Immature natural killer cell (primary cell): Measurements from ENCODE around the gene BBS1. TPM values are rescaled to one million over a fixed set of nuclear protein-coding genes. Genes with fewer than 3 reads are reported as not detected.
"Not testable (repeated sequence)": the region's sequence is repeated elsewhere in the genome, so short reads cannot be mapped to it uniquely, and the experiment has no call there.

Experiments used
- DNase-seq, 3 donors: peaks; one replicate each; pipeline ENCODE4 v3.0.0; 2022; ENCODE audit warnings: mixed read lengths in 1 of 3
- H3K27ac Mint-ChIP-seq, 6 donors: one replicate each; pipeline ENCODE4 v1.8.0; 2020; ENCODE audit warnings: mixed read lengths in 6 of 6, mild to moderate bottlenecking in 5 of 6, inconsistent platforms in 4 of 6, moderate library complexity in 3 of 6
- H3K27me3 Mint-ChIP-seq, 3 donors: one replicate each; pipeline ENCODE4 v1.8.0; 2020 to 2021; ENCODE audit warnings: low read depth in 3 of 3, mild to moderate bottlenecking in 3 of 3, mixed read lengths in 3 of 3, moderate library complexity in 3 of 3, inconsistent platforms in 1 of 3
- H3K36me3 Mint-ChIP-seq, 3 donors: one replicate each; pipeline ENCODE4 v1.8.0; 2020; ENCODE audit warnings: mixed read lengths in 3 of 3, inconsistent platforms in 2 of 3, mild to moderate bottlenecking in 2 of 3
- H3K4me1 Mint-ChIP-seq, 2 donors: one replicate each; pipeline ENCODE4 v1.8.0; 2020; ENCODE audit warnings: inconsistent platforms in 2 of 2, mild to moderate bottlenecking in 2 of 2, mixed read lengths in 2 of 2, moderate library complexity in 1 of 2
- H3K4me3 Mint-ChIP-seq, 5 donors: one replicate each; pipeline ENCODE4 v1.8.0; 2020; ENCODE audit warnings: mild to moderate bottlenecking in 5 of 5, mixed read lengths in 5 of 5, inconsistent platforms in 3 of 5, moderate library complexity in 3 of 5
- H3K9me3 Mint-ChIP-seq, 6 donors: one replicate each; pipeline ENCODE4 v1.8.0; 2020; ENCODE audit warnings: mild to moderate bottlenecking in 6 of 6, mixed read lengths in 6 of 6, inconsistent platforms in 4 of 6, moderate library complexity in 3 of 6
- polyA plus RNA-seq, 3 donors: library from polyadenylated mRNA; unstranded; fragments of 300-500 nt; fragmentation: Illumina TruSeq; gene quantifications; one replicate each; pipeline ENCODE4 v1.2.3, GENCODE V29; 2021

The BBS1 gene
- polyA plus RNA-seq, result 1 to 10 TPM; 5.3 to 8.3 (median 6.2) TPM

DNA sequence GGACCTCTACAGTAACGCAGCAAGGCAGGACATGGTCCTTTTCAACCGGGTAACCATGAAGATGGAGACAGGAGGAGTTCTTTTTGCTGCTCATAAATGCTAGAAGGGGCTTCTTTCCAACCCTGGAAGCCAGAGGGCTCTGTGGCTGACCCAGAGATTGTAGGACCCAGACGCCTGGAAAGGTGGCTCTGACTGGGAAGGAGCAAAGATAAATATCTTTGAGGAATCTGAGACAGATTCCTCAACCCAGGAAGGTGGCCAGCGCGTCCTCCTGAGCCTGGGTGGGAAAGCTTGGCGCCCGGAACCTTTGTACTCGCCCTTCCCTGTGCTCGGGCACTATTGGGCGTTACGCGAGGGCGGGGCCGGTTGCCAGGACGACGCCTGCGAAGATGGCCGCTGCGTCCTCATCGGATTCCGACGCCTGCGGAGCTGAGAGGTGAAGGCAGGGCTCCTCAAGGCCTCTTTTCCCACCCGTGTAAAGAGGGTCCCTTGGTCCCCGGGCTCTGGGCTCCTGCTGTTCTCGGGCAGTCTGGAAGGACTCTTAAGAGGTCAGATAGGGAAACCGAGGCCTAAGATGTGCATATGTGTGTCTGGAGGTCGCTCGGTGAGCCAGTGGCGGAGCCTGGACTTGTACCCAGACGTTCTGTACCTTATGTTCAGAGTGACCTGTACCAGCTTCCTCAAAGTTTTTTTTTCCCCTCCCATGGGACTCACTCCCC lies at the start of gene BBS1:
TSS of gene BBS1 (plus strand) at position 365 of the 719 bp plus-strand sequence. CDS start at position 390, 25 bp downstream.
- H3K36me3 Mint-ChIP-seq, result peaks cover 4 to 13% (median 4%) of the 10 kb centered on the region in 3 donors
- peak; percentile 67 to 75 (median 71) for DNase-seq
- H3K4me1 Mint-ChIP-seq, result peaks cover 14 to 17% of the 10 kb centered on the region in 2 donors
- H3K27me3 Mint-ChIP-seq, result peaks cover 0 to 2% (median 0%) of the 10 kb centered on the region in 3 donors
- H3K9me3 Mint-ChIP-seq, result no peaks in the 10 kb centered on the region
- peak within 1 kb of the TSS; percentile 18 to 72 (median 56) for H3K27ac Mint-ChIP-seq
- H3K4me3 Mint-ChIP-seq, result peak within 1 kb of the TSS; percentile 84 to 89 (median 88)

DNA sequence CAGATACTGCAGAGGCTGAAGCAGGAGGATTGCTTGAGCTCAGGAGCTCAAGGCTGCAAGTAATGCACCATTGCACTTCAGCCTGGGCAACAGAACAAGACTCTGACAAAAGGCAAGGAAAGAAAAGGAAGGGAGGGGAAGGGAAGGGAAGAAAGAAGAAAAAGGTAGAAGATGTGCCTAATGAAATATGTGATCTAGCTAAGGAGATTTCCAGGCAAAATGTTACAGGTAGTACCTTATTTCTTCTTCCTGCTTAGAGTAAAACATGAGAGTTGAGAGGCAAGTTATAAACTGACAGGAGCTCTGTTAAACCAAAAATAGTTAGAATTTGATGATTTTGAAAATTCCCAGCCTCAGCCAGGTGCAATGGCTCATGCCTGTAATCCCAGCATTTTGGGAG lies 48.4 kb upstream of the BBS1 start:
- Mint-ChIP-seq H3K9me3 (no peaks in the 10 kb centered on the region), H3K27ac (no peak overlapping the region), H3K4me3 (no peak overlapping the region), H3K36me3 (no peaks in the 10 kb centered on the region), H3K27me3 (peaks cover 2 to 11% (median 6%) of the 10 kb centered on the region in 3 donors), H3K4me1 (peaks cover 9 to 10% of the 10 kb centered on the region in 2 donors)
- no peak for DNase-seq

DNA sequence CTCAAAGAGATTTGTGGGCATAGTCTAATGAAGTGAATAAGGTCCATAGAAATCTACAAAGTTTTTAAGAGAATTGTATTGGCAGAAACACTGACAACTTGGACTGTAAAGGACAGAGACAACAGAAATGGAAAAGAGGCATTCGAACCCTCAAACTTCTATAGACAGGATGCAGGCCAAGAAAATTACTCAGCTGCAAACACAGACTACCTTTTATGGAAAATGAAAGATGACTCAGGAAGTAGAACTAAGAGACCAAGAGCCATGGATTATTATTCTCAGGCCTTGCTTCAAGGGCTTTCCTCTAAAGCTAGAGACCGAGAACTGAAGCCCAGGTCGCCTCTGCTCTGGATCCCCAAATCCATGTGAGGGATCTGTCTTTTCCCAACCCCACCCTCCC lies 47.5 kb upstream of the BBS1 start:
- no peaks in the 10 kb centered on the region for H3K9me3 Mint-ChIP-seq
- no peak for DNase-seq
- peaks cover 2 to 11% (median 9%) of the 10 kb centered on the region in 3 donors for H3K27me3 Mint-ChIP-seq
- H3K4me1 Mint-ChIP-seq, result peaks cover 14 to 15% of the 10 kb centered on the region in 2 donors
- no peaks in the 10 kb centered on the region for H3K36me3 Mint-ChIP-seq
- no peak overlapping the region for H3K4me3 Mint-ChIP-seq
- H3K27ac Mint-ChIP-seq, result no peak overlapping the region

DNA sequence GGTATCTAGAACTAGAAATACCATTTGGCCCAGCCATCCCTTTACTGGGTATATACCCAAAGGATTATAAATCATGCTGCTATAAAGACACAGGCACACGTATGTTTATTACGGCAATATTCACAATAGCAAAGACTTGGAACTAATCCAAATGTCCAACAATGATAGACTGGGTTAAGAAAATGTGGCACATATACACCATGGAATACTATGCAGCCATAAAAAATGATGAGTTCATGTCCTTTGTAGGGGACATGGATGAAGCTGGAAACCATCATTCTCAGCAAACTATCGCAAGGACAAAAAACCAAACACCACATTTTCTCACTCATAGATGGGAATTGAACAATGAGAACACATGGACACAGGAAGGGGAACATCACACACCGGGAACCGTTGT lies 46.3 kb upstream of the BBS1 start:
- H3K27ac Mint-ChIP-seq, DNase-seq, H3K9me3 Mint-ChIP-seq, H3K36me3 Mint-ChIP-seq, H3K4me3 Mint-ChIP-seq: not testable (repeated sequence)
- H3K4me1 Mint-ChIP-seq, result peaks cover 19 to 23% of the 10 kb centered on the region in 2 donors
- peaks cover 2 to 11% (median 9%) of the 10 kb centered on the region in 3 donors for H3K27me3 Mint-ChIP-seq

DNA sequence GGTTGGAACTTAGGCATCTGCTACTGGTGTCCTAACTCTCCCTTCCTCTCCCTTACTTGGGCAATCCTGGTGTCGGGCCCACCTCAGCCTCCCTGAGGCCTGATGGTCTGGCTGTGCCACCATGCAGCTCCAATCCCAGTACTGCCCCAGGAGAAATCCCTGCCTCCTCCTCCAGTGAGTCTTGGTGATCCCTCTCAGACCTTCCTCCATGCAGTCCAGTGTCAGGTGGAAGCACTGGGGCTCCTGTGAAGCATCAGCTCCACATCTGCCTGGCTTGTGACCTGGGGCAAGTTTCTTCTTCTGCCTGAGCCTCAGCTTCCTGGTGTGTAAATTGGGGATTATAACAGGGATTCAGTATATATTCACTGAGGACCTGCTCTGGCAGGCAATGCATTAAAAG lies 45.5 kb upstream of the BBS1 start:
- Mint-ChIP-seq H3K9me3 (no peaks in the 10 kb centered on the region), H3K4me1 (peaks cover 19 to 23% of the 10 kb centered on the region in 2 donors)

DNA sequence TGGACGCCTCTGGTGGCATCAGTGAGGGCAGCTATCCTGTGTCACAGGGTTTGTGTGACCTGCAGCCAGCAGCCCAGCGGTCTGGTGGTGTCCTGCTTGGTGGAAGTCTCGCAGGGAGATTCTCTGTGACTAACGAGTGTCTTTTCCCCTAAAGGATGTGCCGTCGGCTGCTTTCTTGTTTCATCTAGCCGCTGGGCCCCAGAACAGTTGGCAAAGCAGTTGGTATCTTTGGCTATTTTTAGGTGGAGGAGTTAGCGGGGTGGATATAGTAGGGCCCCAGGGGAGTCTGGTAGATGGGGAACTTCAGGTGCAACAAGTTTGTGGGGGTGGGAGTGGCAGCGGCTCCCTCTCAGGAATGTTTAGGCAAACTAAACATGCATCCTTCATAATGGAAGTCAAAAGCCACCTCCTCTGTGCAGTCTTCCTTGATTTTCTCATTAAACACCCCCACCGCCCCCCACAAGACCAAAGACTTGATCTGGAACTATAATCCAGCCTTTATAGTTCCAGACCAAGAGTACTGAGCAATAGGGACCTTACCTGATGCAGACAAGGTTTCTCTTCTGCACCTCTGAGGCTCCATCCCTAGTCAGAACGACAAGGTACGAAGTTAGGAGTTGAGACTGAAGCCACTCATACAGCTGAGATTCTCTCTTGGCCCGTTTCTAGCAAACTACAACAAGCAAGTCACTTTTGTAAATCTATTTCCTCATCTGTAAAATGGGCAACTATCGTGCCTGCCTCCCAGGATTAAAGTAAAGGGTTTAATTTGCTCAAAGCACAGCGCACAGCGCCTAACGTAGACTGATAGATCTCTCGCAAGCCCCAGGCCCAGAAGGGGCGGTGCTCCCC lies 44.8 kb upstream of the BBS1 start:
- Mint-ChIP-seq H3K27ac (peak overlapping the region; percentile 80 to 91 (median 89)), H3K36me3 (no peaks in the 10 kb centered on the region)
- DNase-seq, result no peak

More for the DNA sequence above, 45.5 kb upstream of the BBS1 start:
- peaks cover 2 to 7% (median 5%) of the 10 kb centered on the region in 3 donors for H3K27me3 Mint-ChIP-seq
- H3K36me3 Mint-ChIP-seq, result no peaks in the 10 kb centered on the region
- no peak for DNase-seq
- H3K4me3 Mint-ChIP-seq, result no peak overlapping the region
- peak overlapping the region in 3 of 6 donors; percentile 60 to 91 (median 83) for H3K27ac Mint-ChIP-seq

DNA sequence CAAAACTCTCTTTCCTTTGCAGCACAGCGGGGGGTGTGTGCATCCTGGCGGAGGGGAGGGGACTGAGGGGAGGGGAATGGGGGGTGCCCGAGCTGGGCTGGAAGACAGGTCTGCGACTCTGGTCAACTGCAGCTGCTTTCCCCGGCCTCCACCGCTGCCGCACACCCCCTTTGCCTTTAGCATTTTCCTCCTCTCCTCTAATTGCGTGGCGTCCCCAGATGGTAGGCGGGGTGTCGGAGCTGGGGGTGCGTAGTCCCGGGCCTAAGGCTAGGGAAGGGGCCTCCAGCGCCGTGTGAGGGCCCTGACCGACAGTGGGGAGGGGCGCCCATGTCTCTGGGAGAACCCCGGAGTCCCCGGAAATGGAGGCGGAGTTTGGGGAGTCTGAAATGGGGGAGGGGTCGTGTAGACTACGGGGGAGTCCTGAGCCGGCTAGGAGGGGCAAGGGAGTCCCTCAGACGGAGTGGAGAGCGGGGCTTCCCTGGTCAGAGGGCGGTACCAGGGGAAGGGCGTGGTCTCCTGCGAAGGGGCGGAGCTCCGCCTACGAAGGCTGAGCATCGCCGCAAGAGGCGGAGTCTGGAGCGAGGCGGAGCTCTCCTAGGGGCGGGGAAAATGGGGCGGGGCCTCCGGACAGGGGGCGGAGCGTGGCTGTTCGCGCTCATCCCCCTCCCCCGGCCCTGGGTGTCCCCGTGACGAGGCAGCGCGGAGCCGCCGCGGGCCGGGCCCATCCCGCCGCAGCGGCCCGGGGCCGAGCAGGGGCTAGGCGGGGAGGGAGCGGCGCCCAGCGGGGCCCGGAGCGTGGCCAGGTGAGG lies 44.0 kb upstream of the BBS1 start, which contains the start of gene PELI3:
TSS of gene PELI3 (plus strand) at position 681 of the 809 bp plus-strand sequence. CDS start 1,224 bp downstream, outside the sequence.
- peak within 1 kb of the TSS; percentile 87 to 92 (median 88) for H3K4me3 Mint-ChIP-seq
- H3K36me3 Mint-ChIP-seq, result no peaks in the 10 kb centered on the region
- peaks cover 2 to 7% (median 5%) of the 10 kb centered on the region in 3 donors for H3K27me3 Mint-ChIP-seq
- H3K27ac Mint-ChIP-seq, result peak within 1 kb of the TSS; percentile 80 to 92 (median 89)
- peak; percentile 90 to 91 (median 90) for DNase-seq
- peaks cover 19 to 23% of the 10 kb centered on the region in 2 donors for H3K4me1 Mint-ChIP-seq
- no peaks in the 10 kb centered on the region for H3K9me3 Mint-ChIP-seq

More for the DNA sequence above, 44.8 kb upstream of the BBS1 start:
- peak overlapping the region; percentile 87 to 91 (median 88) for H3K4me3 Mint-ChIP-seq
- peaks cover 19 to 23% of the 10 kb centered on the region in 2 donors for H3K4me1 Mint-ChIP-seq
- H3K9me3 Mint-ChIP-seq, result no peaks in the 10 kb centered on the region
- H3K27me3 Mint-ChIP-seq, result peaks cover 2 to 7% (median 5%) of the 10 kb centered on the region in 3 donors

DNA sequence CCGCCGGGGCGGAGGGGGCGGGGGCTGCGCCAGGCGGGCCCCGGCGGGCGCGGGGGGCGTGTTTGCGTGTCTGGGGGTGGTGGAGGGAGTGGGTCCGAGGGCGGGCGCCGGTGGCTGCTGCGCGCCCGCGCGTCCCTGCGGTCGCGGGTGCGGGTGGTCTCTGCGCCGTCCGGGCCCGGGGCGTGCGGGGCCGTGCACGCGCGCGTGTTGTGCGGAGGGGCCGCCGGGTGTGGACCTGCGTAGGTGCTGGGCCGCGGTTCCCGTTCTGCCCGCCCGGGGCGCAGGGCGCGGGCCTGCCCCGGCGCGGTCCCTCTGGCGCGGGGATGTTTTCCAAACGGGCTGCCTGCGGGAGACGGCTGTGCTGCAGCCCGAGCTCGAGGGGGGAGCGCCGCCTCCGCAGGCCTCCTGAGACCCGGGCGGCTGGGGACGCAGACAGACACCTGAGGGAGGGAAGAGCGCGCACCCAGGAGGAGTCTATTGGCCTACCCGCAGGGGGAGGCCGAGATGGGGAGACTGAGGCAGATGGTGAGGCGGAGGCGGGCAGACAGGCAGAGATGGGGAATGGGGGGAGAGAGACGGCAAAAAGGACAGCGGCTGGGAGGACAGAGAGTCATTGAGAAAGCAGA lies 43.3 kb upstream of the BBS1 start:
- Mint-ChIP-seq H3K4me1 (peaks cover 19 to 23% of the 10 kb centered on the region in 2 donors), H3K9me3 (no peaks in the 10 kb centered on the region), H3K4me3 (peak overlapping the region; percentile 83 to 92 (median 87)), H3K27me3 (peaks cover 2 to 7% (median 5%) of the 10 kb centered on the region in 3 donors), H3K27ac (peak overlapping the region in 5 of 6 donors; percentile 76 to 92 (median 84)), H3K36me3 (no peaks in the 10 kb centered on the region)
- no peak for DNase-seq

DNA sequence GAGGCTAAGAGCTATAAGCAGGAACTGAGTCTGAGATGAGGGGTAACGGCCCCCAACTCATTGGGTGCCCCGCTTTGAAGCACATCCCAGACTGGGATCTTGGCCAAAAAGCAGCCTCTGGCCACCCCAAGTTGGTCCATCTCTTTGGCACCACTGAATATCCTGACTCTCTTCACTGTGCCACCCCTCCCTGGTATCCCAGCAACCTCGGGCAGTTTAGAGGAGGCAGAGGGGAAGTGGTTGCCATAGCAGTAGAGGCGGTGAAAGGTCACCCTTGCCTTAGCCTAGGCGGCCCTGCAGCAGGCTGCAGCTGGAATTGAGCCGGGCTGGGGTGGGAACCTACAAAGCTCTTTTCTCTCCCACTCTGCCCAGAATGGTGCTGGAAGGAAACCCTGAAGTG lies 42.7 kb upstream of the BBS1 start:
- no peaks in the 10 kb centered on the region for H3K36me3 Mint-ChIP-seq
- H3K9me3 Mint-ChIP-seq, result no peaks in the 10 kb centered on the region
- DNase-seq, result no peak
- H3K27ac Mint-ChIP-seq, result peak overlapping the region in 2 of 6 donors; percentile 76 to 78
- peak overlapping the region; percentile 83 to 92 (median 87) for H3K4me3 Mint-ChIP-seq
- peaks cover 2 to 7% (median 5%) of the 10 kb centered on the region in 3 donors for H3K27me3 Mint-ChIP-seq
- peaks cover 19 to 23% of the 10 kb centered on the region in 2 donors for H3K4me1 Mint-ChIP-seq

DNA sequence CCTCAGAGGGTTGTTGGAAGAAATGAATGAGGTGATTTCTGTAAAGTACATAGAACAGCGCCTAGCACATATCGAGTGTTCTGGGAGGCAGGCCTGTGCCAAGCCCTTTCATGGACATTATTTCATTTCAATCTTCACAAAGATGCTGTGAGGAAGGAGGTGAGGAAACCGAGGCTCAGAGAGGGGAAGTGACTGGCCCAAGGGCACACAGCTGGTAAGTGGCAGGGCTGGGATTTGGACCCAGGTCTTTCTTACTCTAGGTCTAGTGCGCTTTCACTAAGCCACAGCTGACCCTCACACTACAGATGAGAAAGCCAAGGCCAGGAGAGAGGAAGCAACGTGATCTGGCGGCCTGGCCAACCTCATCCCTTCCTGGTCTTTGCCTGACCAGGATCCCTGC lies 41.7 kb upstream of the BBS1 start:
- Mint-ChIP-seq H3K4me3 (peak overlapping the region; percentile 44 to 92 (median 68)), H3K27ac (no peak overlapping the region), H3K9me3 (no peaks in the 10 kb centered on the region), H3K36me3 (no peaks in the 10 kb centered on the region), H3K4me1 (peaks cover 19 to 23% of the 10 kb centered on the region in 2 donors), H3K27me3 (peaks cover 2 to 7% (median 5%) of the 10 kb centered on the region in 3 donors)
- DNase-seq, result no peak

DNA sequence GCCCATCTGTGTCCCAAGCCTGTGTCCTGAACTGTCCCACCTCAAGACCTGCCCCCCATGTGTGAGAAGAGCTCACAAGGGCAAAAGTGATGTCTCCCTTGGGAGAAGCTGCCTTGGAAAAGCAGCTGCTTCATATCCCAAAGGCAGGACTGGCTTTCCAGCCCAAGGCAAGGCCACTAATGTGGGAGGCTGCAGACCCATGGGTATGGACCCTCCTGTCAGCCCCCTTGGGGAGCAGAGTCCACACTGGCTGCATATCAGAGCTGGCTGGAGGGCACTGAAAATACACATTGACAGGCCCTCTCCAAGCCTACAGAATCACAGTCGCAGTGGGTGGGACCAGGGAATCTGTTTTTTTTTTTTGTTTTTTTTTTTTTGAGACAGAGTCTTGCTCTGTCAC lies 41.0 kb upstream of the BBS1 start:
- H3K9me3 Mint-ChIP-seq, result no peaks in the 10 kb centered on the region
- H3K4me3 Mint-ChIP-seq, result no peak overlapping the region
- H3K4me1 Mint-ChIP-seq, result peaks cover 19 to 23% of the 10 kb centered on the region in 2 donors
- H3K27me3 Mint-ChIP-seq, result peaks cover 2 to 7% (median 2%) of the 10 kb centered on the region in 3 donors
- no peak for DNase-seq
- H3K36me3 Mint-ChIP-seq, result no peaks in the 10 kb centered on the region
- no peak overlapping the region for H3K27ac Mint-ChIP-seq

DNA sequence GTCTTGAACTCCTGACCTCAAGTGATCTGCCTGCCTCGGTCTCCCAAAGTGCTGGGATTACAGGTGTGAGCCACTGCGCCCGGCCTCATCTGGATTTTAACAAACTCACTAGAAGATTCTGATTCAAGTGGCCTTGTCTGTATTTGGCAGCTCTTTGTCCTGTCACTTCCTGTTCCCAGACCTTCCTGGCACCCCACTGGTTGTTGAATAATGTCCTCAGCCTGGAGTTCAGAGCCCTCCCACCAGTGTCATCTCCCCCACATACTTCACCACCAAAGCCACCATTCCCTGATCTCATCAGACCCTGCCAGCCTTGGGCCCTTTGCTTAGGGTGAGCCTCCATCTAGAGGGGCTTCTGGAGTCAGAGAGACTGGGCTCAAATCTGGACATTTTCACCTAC lies 40.4 kb upstream of the BBS1 start:
- DNase-seq, result no peak
- peak overlapping the region in 2 of 5 donors; percentile 16 to 48 for H3K4me3 Mint-ChIP-seq
- peaks cover 2 to 7% (median 2%) of the 10 kb centered on the region in 3 donors for H3K27me3 Mint-ChIP-seq
- H3K36me3 Mint-ChIP-seq, result no peaks in the 10 kb centered on the region
- H3K27ac Mint-ChIP-seq, result no peak overlapping the region
- no peaks in the 10 kb centered on the region for H3K9me3 Mint-ChIP-seq
- peaks cover 19 to 23% of the 10 kb centered on the region in 2 donors for H3K4me1 Mint-ChIP-seq
